Epithelial cell of prostate (primary cell): ENCODE data around the gene F8A2.
"Not testable (repeated sequence)": the region's sequence is repeated elsewhere in the genome, so short reads cannot be mapped to it uniquely, and the experiment has no call there.

Source experiments
- DNase-seq: peaks from one replicate; pipeline ENCODE4 v3.0.0-alpha.2; 2011; ENCODE audit warnings: low read depth, low spot score
- H3K27ac ChIP-seq: fragments of 450-650 bp; 2 replicates; pipeline ENCODE4 v1.5.1; 2017; ENCODE audit warnings: mild to moderate bottlenecking

F8A2 gene

DNA sequence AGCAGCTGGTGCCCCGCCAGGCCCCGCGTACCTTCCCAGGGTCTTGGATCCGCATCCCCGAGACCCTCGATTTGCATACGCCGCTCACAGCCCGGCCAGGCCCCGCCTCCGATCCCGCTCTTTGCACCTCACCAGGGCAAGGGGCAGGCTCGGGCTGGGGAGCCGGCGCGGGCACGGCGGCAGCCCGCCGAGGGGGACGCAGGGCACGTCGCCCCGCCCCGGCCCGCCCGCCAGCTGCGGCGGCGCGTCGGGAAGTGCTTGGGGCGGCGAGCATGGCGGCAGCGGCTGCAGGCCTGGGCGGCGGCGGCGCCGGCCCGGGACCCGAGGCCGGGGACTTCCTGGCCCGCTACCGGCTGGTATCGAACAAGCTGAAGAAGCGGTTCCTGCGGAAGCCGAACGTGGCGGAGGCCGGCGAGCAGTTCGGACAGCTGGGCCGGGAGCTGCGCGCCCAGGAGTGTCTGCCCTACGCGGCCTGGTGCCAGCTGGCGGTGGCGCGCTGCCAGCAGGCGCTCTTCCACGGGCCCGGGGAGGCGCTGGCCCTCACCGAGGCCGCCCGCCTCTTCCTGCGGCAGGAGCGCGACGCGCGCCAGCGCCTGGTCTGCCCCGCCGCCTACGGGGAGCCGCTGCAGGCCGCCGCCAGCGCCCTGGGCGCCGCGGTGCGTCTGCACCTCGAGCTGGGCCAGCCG, at the start of gene F8A2:
F8A2 (plus strand) TSS at position 253 of the 686 bp plus-strand sequence; CDS start at position 273, 20 bp downstream.
- not testable (repeated sequence) for H3K27ac ChIP-seq, DNase-seq

DNA sequence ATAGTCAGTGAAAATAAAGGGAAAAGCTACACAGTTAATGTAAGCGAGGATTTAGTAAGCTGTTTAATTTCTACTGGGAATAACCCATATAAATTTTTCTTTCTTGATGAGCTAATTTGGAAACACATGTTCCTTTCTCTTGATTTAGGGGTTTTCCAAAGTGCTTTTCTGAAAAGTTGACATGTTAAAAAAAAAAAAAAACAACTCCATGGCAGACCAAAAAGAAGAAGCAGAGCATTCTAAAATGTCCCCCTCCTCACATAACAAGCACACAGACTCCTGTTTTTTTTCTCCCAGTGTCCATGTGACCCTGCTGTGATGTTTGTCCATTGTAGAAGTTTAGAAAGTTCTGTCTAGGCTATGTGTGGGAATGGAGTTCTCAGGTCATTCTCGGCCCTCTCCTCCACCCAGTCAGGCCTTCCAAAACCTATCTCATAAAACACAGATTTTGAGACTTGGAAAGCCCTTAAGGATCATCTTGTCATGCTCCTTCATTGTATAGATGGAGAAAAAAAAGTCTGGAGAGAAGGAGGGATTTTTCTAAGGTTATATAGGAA, 48.3 kb upstream of the F8A2 start:
- no peak for DNase-seq
- no peak overlapping the region for H3K27ac ChIP-seq

GRCh38 chrX:155334486-155335336, 47.2 kb upstream of the F8A2 start, which contains the start of gene CLIC2:
TSS of gene CLIC2 (minus strand) at chrX:155334614. CDS start at chrX:155334427, 187 bp downstream.
- H3K27ac ChIP-seq, result no peak within 1 kb of the TSS
- DNase-seq, result peak; percentile 18

- not testable (repeated sequence) for H3K27ac ChIP-seq, DNase-seq
Observed at GRCh38 chrX:155335337-155335712, 46.6 kb upstream of the F8A2 start.

GRCh38 chrX:155345689-155346088, 36.2 kb upstream of the F8A2 start:
- H3K27ac ChIP-seq, result not testable (repeated sequence)

GRCh38 chrX:155349448-155349847, 32.4 kb upstream of the F8A2 start:
- not testable (repeated sequence) for DNase-seq, H3K27ac ChIP-seq

More at GRCh38 chrX:155345689-155346088, 36.2 kb upstream of the F8A2 start:
- not testable (repeated sequence) for DNase-seq

GRCh38 chrX:155363712-155364111, 18.2 kb upstream of the F8A2 start:
- not testable (repeated sequence) for DNase-seq, H3K27ac ChIP-seq

DNA sequence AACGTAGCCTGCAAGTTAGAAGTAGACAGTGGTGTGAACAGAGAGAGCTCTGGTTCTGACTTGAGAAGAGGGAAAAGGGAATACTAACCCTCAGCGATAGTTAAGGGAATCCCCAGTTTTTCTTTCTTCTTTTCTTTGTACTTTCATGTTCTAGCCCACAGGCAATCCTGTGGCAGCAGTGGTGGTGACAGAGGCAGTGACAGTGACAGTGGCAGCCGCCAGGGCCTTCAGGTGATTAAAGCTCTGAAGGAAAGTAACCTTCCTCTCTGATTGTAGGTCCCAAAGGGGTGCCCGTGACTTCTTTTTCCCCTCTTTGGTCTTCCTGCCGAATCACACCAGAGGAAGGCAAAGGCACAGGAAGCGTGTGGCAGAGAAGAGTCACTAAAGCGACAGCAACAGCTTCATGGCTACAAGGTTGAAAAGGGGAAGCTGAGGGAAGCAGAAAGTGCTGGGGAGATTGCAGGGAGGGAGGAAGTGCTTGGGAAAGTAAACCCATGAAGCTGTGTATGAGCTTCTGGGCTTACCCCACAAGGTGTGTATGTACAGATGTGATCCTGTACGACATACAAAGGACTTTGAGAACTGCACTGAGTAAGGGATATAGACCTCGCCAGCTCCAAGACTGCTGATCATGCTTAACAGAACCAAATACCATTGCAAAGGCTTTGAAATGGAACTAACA, 8.0 kb upstream of the F8A2 start:
- H3K27ac ChIP-seq, DNase-seq: not testable (repeated sequence)

GRCh38 chrX:155379802-155380201, 2.1 kb upstream of the F8A2 start:
- not testable (repeated sequence) for DNase-seq, H3K27ac ChIP-seq

GRCh38 chrX:155382529-155382967, 653 bp downstream of the F8A2 start:
- DNase-seq, H3K27ac ChIP-seq: not testable (repeated sequence)

DNA sequence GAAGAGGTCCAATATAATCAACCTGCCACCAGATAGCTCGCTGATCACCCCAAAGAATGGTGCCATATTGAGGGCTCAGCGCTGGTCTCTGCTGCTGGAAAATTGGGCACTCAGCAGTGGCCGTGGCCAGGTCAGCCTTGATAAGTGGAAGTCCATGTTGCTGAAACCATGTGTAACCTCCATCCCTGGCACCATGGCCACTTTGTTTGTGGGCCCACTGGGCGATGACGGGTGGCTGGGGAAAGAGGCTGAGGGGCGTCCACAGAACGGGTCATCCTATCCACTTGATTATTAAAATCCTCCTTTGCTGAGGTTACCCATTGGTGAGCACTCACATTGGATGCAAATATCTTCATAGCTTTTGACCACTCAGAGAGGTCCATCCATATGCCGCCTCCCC, 7.7 kb downstream of the F8A2 start:
- DNase-seq, result no peak
- no peak overlapping the region for H3K27ac ChIP-seq

DNA sequence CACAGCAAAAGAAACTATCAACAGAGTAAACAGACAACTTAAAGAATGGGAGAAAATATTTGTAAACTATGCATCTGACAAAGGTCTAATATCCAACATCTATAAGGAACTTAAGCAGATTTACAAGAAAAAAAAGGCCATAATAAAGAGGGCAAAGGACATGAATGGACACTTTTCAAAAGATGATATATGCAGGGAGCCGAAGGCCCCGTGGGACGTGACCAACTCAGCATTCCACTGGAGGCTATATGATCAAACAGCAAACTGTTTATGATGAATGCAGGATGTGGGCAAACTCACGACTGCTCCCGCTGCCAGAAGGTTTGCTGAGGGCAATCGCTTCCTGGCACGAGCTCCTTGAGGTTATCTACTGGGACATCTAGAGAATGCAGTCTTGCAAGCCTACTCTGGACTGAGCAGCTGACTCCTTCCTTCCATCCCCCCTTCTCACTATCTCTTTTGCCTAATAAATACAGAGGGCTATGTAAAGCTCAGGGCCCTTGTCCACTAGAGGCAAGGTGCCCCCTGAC, 12.9 kb downstream of the F8A2 start:
- DNase-seq, H3K27ac ChIP-seq: not testable (repeated sequence)

GRCh38 chrX:155406429-155406828, 24.5 kb downstream of the F8A2 start:
- no peak overlapping the region for H3K27ac ChIP-seq
- no peak for DNase-seq

DNA sequence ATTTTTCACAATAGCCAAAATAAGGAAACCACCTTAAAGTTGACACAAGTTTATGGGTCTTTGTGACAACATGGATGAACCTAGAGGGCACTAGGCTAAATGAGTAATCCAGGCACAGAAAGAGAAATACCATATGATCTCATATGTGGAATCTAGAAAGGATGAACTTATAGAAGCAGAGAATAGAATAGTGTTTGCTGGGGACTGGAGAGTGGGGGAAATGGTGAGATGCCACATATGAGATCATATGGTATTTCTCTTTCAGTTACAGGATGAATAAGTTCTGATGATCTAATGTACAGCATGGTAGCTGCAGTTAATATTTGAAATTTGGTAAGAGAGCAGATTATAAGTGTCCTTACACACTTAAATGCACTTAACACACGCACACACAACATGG, 35.9 kb downstream of the F8A2 start:
- no peak for DNase-seq
- no peak overlapping the region for H3K27ac ChIP-seq
